ENCODE results near the gene TXK.

The TXK gene

DNA sequence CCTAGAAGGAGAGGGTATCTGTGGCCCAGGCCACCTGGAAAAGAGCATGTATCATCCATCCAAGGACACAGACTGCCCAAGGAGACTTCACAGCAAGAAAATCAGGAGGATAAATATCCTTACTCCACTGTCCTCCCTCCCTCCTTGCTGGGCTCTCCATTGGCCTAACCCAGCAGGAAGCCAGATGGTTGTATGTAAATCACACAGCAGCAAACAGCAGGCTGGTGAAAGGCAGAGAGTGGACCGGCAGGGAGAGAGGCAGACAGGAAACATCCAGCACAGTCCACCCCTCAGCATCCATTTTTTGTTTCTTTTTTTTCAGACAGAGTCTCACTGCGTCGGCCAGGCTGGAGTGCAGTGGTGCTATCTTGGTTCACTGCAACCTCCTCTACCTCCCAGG, 17.5 kb downstream of the TXK start:
- TF ChIP-seq, protein P1, sequence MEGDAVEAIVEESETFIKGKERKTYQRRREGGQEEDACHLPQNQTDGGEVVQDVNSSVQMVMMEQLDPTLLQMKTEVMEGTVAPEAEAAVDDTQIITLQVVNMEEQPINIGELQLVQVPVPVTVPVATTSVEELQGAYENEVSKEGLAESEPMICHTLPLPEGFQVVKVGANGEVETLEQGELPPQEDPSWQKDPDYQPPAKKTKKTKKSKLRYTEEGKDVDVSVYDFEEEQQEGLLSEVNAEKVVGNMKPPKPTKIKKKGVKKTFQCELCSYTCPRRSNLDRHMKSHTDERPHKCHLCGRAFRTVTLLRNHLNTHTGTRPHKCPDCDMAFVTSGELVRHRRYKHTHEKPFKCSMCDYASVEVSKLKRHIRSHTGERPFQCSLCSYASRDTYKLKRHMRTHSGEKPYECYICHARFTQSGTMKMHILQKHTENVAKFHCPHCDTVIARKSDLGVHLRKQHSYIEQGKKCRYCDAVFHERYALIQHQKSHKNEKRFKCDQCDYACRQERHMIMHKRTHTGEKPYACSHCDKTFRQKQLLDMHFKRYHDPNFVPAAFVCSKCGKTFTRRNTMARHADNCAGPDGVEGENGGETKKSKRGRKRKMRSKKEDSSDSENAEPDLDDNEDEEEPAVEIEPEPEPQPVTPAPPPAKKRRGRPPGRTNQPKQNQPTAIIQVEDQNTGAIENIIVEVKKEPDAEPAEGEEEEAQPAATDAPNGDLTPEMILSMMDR (IDR thresholded peaks at IDR 0.05; ENCODE audit: control extremely low read depth, extremely low read depth, low read depth, missing control alignments), result no peak
- no peak for DNase-seq (ENCODE audit: extremely low spot score)
- ChIA-PET POLR2A (no interaction called here), CTCF (interaction anchor here (1.1 kb wide), 1 partner anchor 8 kb away, joined by 3 read pairs; no protein-coding TSS in a partner anchor)

DNA sequence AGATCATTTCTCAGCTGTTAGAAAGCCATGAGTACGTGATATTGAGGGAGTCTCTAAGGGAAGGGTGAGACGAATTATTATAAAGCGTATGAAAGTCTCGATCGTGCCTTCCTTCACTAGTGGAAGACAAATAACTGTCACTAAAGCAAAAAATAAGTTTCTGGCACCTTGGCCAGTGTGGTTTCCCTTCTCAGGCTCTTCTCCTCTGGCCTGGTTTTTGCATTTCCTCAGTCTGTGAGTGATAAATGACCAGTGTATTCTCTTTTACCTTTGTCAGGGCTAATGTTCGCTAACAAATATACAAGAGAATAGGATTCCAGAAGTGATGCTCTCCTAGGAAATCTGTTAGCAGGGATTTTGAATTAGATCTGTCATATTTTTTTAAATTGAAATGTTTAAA, 19.6 kb downstream of the TXK start:
- CTCF ChIA-PET, result interaction anchor here (0.7 to 1.6 kb wide), 2 partner anchors 9 to 18 kb away, joined by 4 read pairs; no protein-coding TSS in a partner anchor
- TF ChIP-seq, protein P1 (IDR thresholded peaks at IDR 0.05; ENCODE audit: control extremely low read depth, extremely low read depth, low read depth, missing control alignments), result no peak
- DNase-seq (ENCODE audit: extremely low spot score), result no peak
- POLR2A ChIA-PET, result no interaction called here

DNA sequence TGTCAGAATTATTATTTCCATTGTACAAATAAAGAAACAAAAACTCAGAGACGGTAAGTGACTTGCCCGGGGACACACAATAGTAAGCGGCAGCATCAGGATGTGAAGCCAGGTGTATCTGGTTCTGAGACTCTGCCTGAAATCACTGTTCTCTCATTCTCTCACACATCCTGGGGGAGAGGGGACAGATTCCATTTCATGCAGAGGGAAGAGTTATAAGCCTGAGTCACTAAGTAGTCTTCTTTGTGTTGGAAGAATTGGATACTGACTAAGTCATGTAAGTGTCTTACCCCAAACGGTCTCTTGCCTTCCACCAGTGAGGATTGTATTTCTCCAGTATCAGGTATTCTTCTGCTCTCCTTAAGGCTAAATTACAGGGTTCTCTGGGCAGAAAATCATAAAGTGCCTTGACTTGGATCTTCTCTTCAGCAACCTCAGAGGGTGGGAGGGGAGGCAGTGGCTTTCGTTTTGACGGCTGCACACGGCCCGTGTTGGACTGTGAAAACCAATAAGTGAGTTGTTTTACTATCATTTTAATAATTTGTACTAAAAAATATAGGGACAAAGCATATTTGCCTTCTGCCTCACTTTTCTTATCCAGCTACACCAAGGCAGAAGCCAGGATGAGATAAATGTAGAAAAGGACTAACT, 21.9 kb downstream of the TXK start:
- TF ChIP-seq, protein P1 (IDR thresholded peaks at IDR 0.05; ENCODE audit: control extremely low read depth, extremely low read depth, low read depth, missing control alignments), result no peak
- no peak for DNase-seq (ENCODE audit: extremely low spot score)
- CTCF ChIA-PET, result no interaction called here
- POLR2A ChIA-PET, result no interaction called here

DNA sequence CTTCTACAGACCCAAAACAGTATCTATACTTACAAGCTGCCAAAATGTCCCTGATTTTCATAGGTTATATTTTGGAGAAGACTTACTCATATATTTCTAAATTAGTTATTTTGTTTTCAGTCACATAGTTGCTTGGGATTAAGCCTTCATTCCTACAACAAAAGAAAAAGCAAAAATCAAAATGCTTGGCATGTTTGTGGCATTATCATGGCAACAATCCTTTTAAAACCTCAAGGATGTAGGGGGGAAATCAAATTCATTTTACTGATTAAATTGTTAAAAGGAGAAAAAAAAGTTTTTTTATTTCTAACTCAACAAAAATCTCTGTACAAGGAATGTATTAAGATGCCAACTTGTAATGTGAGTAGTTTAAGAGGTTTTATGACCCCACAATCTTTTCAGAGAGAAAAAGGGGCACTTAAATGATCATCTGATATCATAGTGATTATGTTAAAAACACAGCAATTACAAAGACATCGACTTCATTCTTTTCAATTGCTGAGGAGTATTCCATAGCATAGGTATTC, 23.5 kb downstream of the TXK start:
- ChIA-PET CTCF (interaction anchor here (1.5 to 2.7 kb wide), 4 partner anchors 17 to 184 kb away, joined by 3 to 11 read pairs (median 6); no protein-coding TSS in a partner anchor), POLR2A (no interaction called here)
- TF ChIP-seq, protein P1 (IDR thresholded peaks at IDR 0.05; ENCODE audit: control extremely low read depth, extremely low read depth, low read depth, missing control alignments), result no peak
- DNase-seq (ENCODE audit: extremely low spot score), result no peak

DNA sequence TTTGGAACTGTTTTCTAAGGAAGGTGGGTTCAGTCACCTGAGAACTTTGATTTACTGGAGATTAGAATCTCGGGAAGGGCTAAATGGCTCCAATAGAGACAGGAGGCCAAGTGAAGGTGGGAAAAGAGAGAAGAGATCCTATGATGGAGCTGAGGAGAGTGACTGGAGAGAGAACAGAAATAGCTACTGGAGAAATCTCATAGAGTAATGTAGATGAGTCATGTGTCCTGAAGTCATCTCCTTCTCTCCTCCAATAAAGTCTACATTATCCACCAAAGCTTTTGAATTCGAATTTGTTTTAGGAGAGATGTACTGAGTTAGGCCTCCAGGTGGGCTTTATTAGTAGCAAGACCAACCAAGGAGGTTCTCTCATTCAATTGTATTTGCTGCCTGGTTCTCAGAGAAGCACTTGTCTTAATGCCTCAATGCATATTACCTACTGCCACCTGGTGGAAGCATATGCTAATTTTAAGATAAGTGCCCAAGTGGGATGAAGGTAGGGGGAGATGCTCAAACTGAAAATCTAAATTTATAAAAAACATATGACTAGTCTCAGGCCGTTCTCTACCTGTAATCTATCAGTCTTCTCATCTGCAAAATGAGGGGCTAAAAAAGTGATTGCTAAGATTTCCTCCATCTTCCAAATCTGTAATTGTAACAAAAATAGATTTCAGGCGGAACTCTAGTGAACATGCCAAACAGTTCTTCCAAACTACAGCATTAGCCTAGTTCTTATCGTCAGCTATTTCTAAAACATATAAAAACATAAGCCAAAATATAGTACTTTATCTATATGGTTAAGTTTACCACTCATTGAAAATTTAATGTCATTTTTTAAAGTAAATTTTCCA, 24.4 kb downstream of the TXK start:
- ChIA-PET POLR2A (no interaction called here), CTCF (interaction anchor here (0.6 to 2.7 kb wide), 18 partner anchors 9 to 270 kb away, joined by 3 to 12 read pairs (median 4); no protein-coding TSS in a partner anchor)
- DNase-seq (ENCODE audit: extremely low spot score), result peak; percentile 46
- TF ChIP-seq, protein P1 (IDR thresholded peaks at IDR 0.05; ENCODE audit: control extremely low read depth, extremely low read depth, low read depth, missing control alignments), result peak; percentile 61

DNA sequence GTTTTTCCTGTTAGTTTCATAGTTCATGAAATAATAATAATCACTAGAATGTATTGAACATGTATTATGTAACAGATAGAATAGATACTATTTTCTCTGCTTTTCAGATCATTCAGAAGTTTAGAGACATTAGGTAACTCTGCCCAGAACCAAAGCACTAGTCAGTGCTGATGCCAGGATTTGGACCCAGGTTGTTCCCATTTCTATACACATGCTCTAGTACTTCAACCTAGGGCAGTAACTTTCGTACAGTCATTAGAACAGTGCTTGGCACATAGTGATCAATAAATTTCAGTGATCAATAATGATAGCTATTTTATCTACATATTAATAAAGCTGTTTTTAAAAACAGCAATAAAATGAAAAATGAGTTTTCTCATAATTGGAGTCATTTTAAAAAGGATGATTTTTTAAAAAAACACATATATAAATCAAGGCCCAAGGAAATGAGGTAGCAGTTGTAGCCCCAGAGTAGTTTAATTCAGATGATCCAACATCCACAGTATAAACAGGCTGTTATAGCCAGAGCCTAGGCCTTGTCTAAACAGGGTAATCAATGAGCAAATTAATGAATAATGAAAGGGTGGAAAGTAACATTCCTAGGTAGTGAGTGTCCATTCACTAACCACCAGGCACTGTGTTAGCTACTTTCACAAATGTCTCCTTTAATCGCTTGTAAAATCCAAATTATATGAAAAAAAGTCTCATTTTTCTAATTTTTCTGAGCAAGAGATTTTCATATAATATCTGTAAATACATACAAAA, 25.6 kb downstream of the TXK start:
- POLR2A ChIA-PET, result no interaction called here
- CTCF ChIA-PET, result interaction anchor here (0.7 to 2.7 kb wide), 12 partner anchors 9 to 256 kb away, joined by 3 to 12 read pairs (median 6); no protein-coding TSS in a partner anchor
- TF ChIP-seq, protein P1 (IDR thresholded peaks at IDR 0.05; ENCODE audit: control extremely low read depth, extremely low read depth, low read depth, missing control alignments), result no peak
- DNase-seq (ENCODE audit: extremely low spot score), result no peak
